Measurements from ENCODE around the gene NAA15. TPM values are rescaled to one million over a fixed set of nuclear protein-coding genes. Genes with fewer than 3 reads are reported as not detected.
A peak's percentile ranks its signal among the peaks of the same experiment; 100 is the strongest.

The NAA15 gene
- total RNA-seq, 1 donor from 2014 or later, result 6.4 TPM

DNA sequence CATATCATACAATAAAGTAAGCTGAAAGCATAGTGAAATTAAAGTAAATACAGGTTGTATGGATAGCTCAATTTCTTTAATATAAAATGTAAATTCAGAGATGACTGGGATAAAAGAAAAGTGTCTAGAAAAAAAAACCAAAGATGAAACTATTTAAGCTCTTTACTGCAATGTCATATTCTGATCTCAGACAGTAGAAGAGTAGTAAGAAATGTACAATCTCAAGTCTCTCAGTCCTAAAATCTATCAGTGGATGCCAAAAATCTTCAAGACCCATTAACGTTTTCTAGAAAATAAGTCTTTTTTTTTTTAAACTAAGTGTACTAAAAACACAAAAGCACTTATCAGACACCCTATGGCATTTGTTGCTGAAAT, 35.1 kb upstream of the NAA15 start:
- peak overlapping the region in 1 of 2 donors; percentile 50 for H3K4me3 ChIP-seq
- DNase-seq (ENCODE audit: low spot score in 2 of 2), result no peak
- no peaks in the 10 kb centered on the region for H3K9me3 ChIP-seq
- H3K27me3 ChIP-seq, result no peaks in the 10 kb centered on the region
- peaks cover 0 to 4% of the 10 kb centered on the region in 2 donors for H3K4me1 ChIP-seq
- no peak overlapping the region for H3K27ac ChIP-seq
- no peaks in the 10 kb centered on the region for H3K36me3 ChIP-seq
- TF ChIP-seq, protein P1, sequence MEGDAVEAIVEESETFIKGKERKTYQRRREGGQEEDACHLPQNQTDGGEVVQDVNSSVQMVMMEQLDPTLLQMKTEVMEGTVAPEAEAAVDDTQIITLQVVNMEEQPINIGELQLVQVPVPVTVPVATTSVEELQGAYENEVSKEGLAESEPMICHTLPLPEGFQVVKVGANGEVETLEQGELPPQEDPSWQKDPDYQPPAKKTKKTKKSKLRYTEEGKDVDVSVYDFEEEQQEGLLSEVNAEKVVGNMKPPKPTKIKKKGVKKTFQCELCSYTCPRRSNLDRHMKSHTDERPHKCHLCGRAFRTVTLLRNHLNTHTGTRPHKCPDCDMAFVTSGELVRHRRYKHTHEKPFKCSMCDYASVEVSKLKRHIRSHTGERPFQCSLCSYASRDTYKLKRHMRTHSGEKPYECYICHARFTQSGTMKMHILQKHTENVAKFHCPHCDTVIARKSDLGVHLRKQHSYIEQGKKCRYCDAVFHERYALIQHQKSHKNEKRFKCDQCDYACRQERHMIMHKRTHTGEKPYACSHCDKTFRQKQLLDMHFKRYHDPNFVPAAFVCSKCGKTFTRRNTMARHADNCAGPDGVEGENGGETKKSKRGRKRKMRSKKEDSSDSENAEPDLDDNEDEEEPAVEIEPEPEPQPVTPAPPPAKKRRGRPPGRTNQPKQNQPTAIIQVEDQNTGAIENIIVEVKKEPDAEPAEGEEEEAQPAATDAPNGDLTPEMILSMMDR (IDR thresholded peaks at IDR 0.05), result no peak
- intact Hi-C loops (cut with DNase I), result no loop called here

- peak; percentile 53 to 81 for DNase-seq (ENCODE audit: low spot score in 2 of 2)
- no peaks in the 10 kb centered on the region for H3K27me3 ChIP-seq
- H3K4me3 ChIP-seq, result peak overlapping the region in 1 of 2 donors; percentile 50
- peaks cover 0 to 4% of the 10 kb centered on the region in 2 donors for H3K4me1 ChIP-seq
- intact Hi-C loops (cut with DNase I), result no loop called here
- no peaks in the 10 kb centered on the region for H3K9me3 ChIP-seq
- H3K36me3 ChIP-seq, result no peaks in the 10 kb centered on the region
- TF ChIP-seq, protein P1 (IDR thresholded peaks at IDR 0.05), result no peak
- H3K27ac ChIP-seq, result no peak overlapping the region
These were observed 34.6 kb upstream of the NAA15 start for GRCh38 chr4:139266583-139267257.

- TF ChIP-seq, protein P1 (IDR thresholded peaks at IDR 0.05), result no peak
- Histone ChIP-seq H3K4me1 (peaks cover 0 to 4% of the 10 kb centered on the region in 2 donors), H3K4me3 (no peak overlapping the region), H3K27me3 (no peaks in the 10 kb centered on the region), H3K36me3 (no peaks in the 10 kb centered on the region), H3K27ac (no peak overlapping the region), H3K9me3 (no peaks in the 10 kb centered on the region)
- intact Hi-C loops (cut with DNase I), result no loop called here
- DNase-seq (ENCODE audit: low spot score in 2 of 2), result no peak
These were observed 34.0 kb upstream of the NAA15 start for GRCh38 chr4:139267301-139267700.

GRCh38 chr4:139273835-139274234, 27.5 kb upstream of the NAA15 start:
- no peak overlapping the region for H3K27ac ChIP-seq
- H3K36me3 ChIP-seq, result no peaks in the 10 kb centered on the region
- no peaks in the 10 kb centered on the region for H3K27me3 ChIP-seq
- DNase-seq (ENCODE audit: low spot score in 2 of 2), result no peak
- no peak overlapping the region for H3K4me3 ChIP-seq
- intact Hi-C loops (cut with DNase I), result no loop called here
- no peaks in the 10 kb centered on the region for H3K9me3 ChIP-seq
- TF ChIP-seq, protein P1 (IDR thresholded peaks at IDR 0.05), result no peak
- no peaks in the 10 kb centered on the region for H3K4me1 ChIP-seq

GRCh38 chr4:139274790-139275189, 26.5 kb upstream of the NAA15 start:
- Histone ChIP-seq H3K4me3 (no peak overlapping the region), H3K27me3 (no peaks in the 10 kb centered on the region), H3K4me1 (peaks cover 0 to 2% of the 10 kb centered on the region in 2 donors), H3K36me3 (no peaks in the 10 kb centered on the region), H3K9me3 (no peaks in the 10 kb centered on the region), H3K27ac (no peak overlapping the region)
- TF ChIP-seq, protein P1 (IDR thresholded peaks at IDR 0.05), result no peak
- intact Hi-C loops (cut with DNase I), result no loop called here
- DNase-seq (ENCODE audit: low spot score in 2 of 2), result no peak

Data from ascending aorta (tissue), 2 donors.